Endothelial cell of umbilical vein (primary cell): ENCODE results near the gene KLHL1. TPM values are rescaled to one million over a fixed set of nuclear protein-coding genes. Genes with fewer than 3 reads are reported as not detected.

Source experiments
- BruUV-seq: library from RNA; stranded (reverse); fragments of 400-500 nt; replicated peaks from 2 replicates; lab custom pipeline; 2021; lab: Mats Ljungman, UMichigan
- CTCF ChIA-PET: fragments of 300-600, 350-600 bp; sonication (Branson Sonifier 250); formaldehyde crosslinking; loops from one replicate; lab custom pipeline; 2021; ENCODE audit warnings: antibody characterized with exemption, inconsistent platforms; lab: Charles Lee
- POLR2A ChIA-PET: fragments of 300-600, 350-600 bp; sonication (Branson Sonifier 250); formaldehyde crosslinking; loops from one replicate; lab custom pipeline; 2021; ENCODE audit warnings: antibody characterized with exemption, inconsistent platforms; lab: Charles Lee
- DNase-seq: peaks from one replicate; pipeline ENCODE4 v3.0.0-alpha.2; 2011; ENCODE audit warnings: low read depth, low spot score
- FAIRE-seq: peaks from 2 replicates; lab custom pipeline; 2011; peaks lifted over from hg19 to GRCh38; lab: Jason Lieb, UNC
- H2AFZ ChIP-seq: 2 replicates; pipeline ENCODE4 v1.6.0; 2012; ENCODE audit warnings: low read depth, low read length, control low read depth, inconsistent platforms
- H3K27ac ChIP-seq: 2 replicates; pipeline ENCODE4 v1.5.1; 2011; ENCODE audit warnings: low read depth, mild to moderate bottlenecking, control low read depth, low read length, moderate library complexity; ENCODE audit not compliant: insufficient read depth
- H3K27me3 ChIP-seq, 2 experiments: 2 replicates each; pipeline versions ENCODE4 v1.6.0 to v1.6.1; 2011; ENCODE audit warnings: low read length in 2 of 2, mixed read lengths in 1 of 2; ENCODE audit not compliant: control insufficient read depth in 2 of 2, insufficient read depth in 2 of 2
- H3K36me3 ChIP-seq, 2 experiments: 2 replicates in 1 of 2; 3 replicates in 1 of 2; pipeline ENCODE4 v1.5.1; 2011; ENCODE audit warnings: low read length in 2 of 2, mild to moderate bottlenecking in 1 of 2, moderate library complexity in 1 of 2; ENCODE audit not compliant: control insufficient read depth in 2 of 2, insufficient read depth in 2 of 2; ENCODE audit errors: extremely low read depth in 1 of 2
- H3K4me1 ChIP-seq: 3 replicates; pipeline ENCODE4 v1.5.1; 2011; ENCODE audit warnings: mild to moderate bottlenecking, low read length; ENCODE audit not compliant: control insufficient read depth, insufficient read depth; ENCODE audit errors: extremely low read depth
- H3K4me2 ChIP-seq: 2 replicates; pipeline ENCODE4 v1.6.1; 2011; ENCODE audit warnings: low read length, control low read depth, mixed read lengths; ENCODE audit not compliant: insufficient read depth
- H3K4me3 ChIP-seq, 3 experiments: fragments of 200-600 bp in 1 of 3; sonication (generic), shearing (Covaris generic) in 1 of 3; replicated peaks in 1 of 3; 2 replicates each; pipeline ENCODE4 v1.5.1; 2011 to 2016; ENCODE audit warnings: control low read depth in 3 of 3, low read length in 3 of 3, mild to moderate bottlenecking in 2 of 3, inconsistent platforms in 1 of 3, low read depth in 1 of 3, moderate library complexity in 1 of 3; ENCODE audit not compliant: insufficient read depth in 1 of 3
- H3K79me2 ChIP-seq: 2 replicates; pipeline ENCODE4 v1.6.0; 2012; ENCODE audit warnings: low read length, inconsistent platforms; ENCODE audit not compliant: control insufficient read depth, insufficient read depth
- H3K9ac ChIP-seq: replicated peaks from 2 replicates; pipeline ENCODE3; 2011; ENCODE audit warnings: low read length, control low read depth; ENCODE audit not compliant: insufficient read depth; ENCODE audit errors: extremely low read depth
- H3K9me1 ChIP-seq: replicated peaks from 3 replicates; pipeline ENCODE4 v1.6.0; 2011; ENCODE audit warnings: mild to moderate bottlenecking, low read length; ENCODE audit not compliant: control insufficient read depth, insufficient read depth; ENCODE audit errors: extremely low read depth
- H3K9me3 ChIP-seq: replicated peaks from 2 replicates; pipeline ENCODE4 v1.5.1; 2012; ENCODE audit warnings: low read length, inconsistent platforms; ENCODE audit not compliant: control insufficient read depth, insufficient read depth
- H4K20me1 ChIP-seq: replicated peaks from 2 replicates; pipeline ENCODE3; 2011; ENCODE audit warnings: mild to moderate bottlenecking, low read length; ENCODE audit not compliant: control insufficient read depth, insufficient read depth; ENCODE audit errors: extremely low read depth
- CTCF ChIP-seq, 2 donors: IDR thresholded peaks; 1 replicate in 1 of 2; 2 replicates in 1 of 2; pipeline ENCODE4 v1.5.1; 2011; ENCODE audit warnings: low read length in 2 of 2, mild to moderate bottlenecking in 2 of 2, moderate library complexity in 2 of 2, control low read depth in 1 of 2, inconsistent platforms in 1 of 2, low read depth in 1 of 2; ENCODE audit not compliant: insufficient read depth in 1 of 2; ENCODE audit errors: extremely low read depth in 1 of 2
- EZH2 ChIP-seq: IDR thresholded peaks from 2 replicates; pipeline ENCODE4 v1.6.1; 2012; ENCODE audit warnings: borderline replicate concordance, low read depth, mild to moderate bottlenecking, moderate library complexity, low read length, inconsistent platforms; ENCODE audit not compliant: severe bottlenecking
- FOS ChIP-seq: IDR thresholded peaks from 2 replicates; pipeline ENCODE4 v1.6.1; 2011; ENCODE audit warnings: mild to moderate bottlenecking, low read length, moderate library complexity, borderline replicate concordance; ENCODE audit not compliant: insufficient read depth
- GATA2 ChIP-seq: IDR thresholded peaks from 2 replicates; pipeline ENCODE4 v1.7.0; 2011; ENCODE audit warnings: low read depth, mild to moderate bottlenecking, moderate library complexity, mixed read lengths, low read length; ENCODE audit not compliant: insufficient read length, insufficient read depth
- JUN ChIP-seq: IDR thresholded peaks from 2 replicates; pipeline ENCODE4 v1.6.1; 2011; ENCODE audit warnings: borderline replicate concordance, low read depth; ENCODE audit not compliant: insufficient read length, insufficient read depth
- MAX ChIP-seq: IDR thresholded peaks from 2 replicates; pipeline ENCODE4 v1.6.1; 2011; ENCODE audit not compliant: insufficient read depth, insufficient read length
- MYC ChIP-seq: IDR thresholded peaks from one replicate; pipeline ENCODE4 v1.6.1; 2011; ENCODE audit warnings: mild to moderate bottlenecking, low read depth, low read length
- POLR2A ChIP-seq: IDR thresholded peaks from 2 replicates; pipeline ENCODE4 v1.6.1; 2012; ENCODE audit warnings: low read depth, mild to moderate bottlenecking, control low read depth, low read length
- POLR2AphosphoS5 ChIP-seq: IDR thresholded peaks from 2 replicates; pipeline ENCODE4 v1.6.1; 2012; ENCODE audit warnings: low read depth, mild to moderate bottlenecking, control low read depth, low read length, moderate library complexity; ENCODE audit not compliant: insufficient read depth
- dilution Hi-C: fragments of 300-500 bp; cut with MboI; formaldehyde crosslinking; loops from one replicate; pipeline ENCODE4 v1.15.0; 2019; ENCODE audit warnings: low sequenced_read_pairs; ENCODE audit not compliant: extremely low pct_ligation_motif_present
- intact Hi-C: fragments of 100-400 bp; cut with micrococcal nuclease; formaldehyde crosslinking; loops from one replicate; pipeline ENCODE4 v1.10.0; 2022
- polyA plus RNA-seq, 4 experiments: library from polyadenylated mRNA; depleted of rRNA in 3 of 4; stranded (reverse) in 3 of 4; unstranded in 1 of 4; fragments of >200 nt; gene quantifications; 2 replicates each; pipeline versions ENCODE4 v1.2.1 to v1.2.3, GENCODE V29; 2011 to 2012; ENCODE audit warnings: missing spikeins in 1 of 4
- total RNA-seq: library from RNA; stranded (reverse); gene quantifications from 2 replicates; pipeline ENCODE4 v1.2.3, GENCODE V29; 2021

KLHL1 gene
- total and polyA plus RNA-seq, 2 donors (not counting 3 experiments of a cell fraction or from before 2014, with no cell fraction given), result not detected

GRCh38 chr13:70107498-70108281 lies 562 bp downstream of the KLHL1 start, which contains the start of gene ATXN8OS:
Gene ATXN8OS, plus strand, starts transcription at chr13:70107826.
- ChIA-PET POLR2A (no interaction called here), CTCF (no interaction called here)
- dilution Hi-C loops, result no loop called here
- Histone ChIP-seq H3K9me1 (no peaks in the 10 kb centered on the region), H4K20me1 (no peaks in the 10 kb centered on the region), H3K79me2 (no peaks in the 10 kb centered on the region), H3K9me3 (no peaks in the 10 kb centered on the region), H3K27ac (no peak within 1 kb of the TSS), H3K4me1 (no peaks in the 10 kb centered on the region), H3K9ac (no peak within 1 kb of the TSS), H2AFZ (peak within 1 kb of the TSS; percentile 20), H3K27me3 (peaks cover 5 to 12% of the 10 kb centered on the region in 2 experiments), H3K4me3 (no peak within 1 kb of the TSS), H3K4me2 (no peak within 1 kb of the TSS), H3K36me3 (no peaks in the 10 kb centered on the region)
- TF ChIP-seq CTCF (IDR thresholded peaks at IDR 0.05; ENCODE audit: extremely low read depth in 1 of 2, insufficient read depth in 1 of 2, low read depth in 1 of 2, low read length in 2 of 2), result no peak
- TF ChIP-seq MAX, result no peak
- TF ChIP-seq EZH2, result no peak
- no peak for TF ChIP-seq GATA2
- TF ChIP-seq MYC, result no peak
- TF ChIP-seq POLR2AphosphoS5, result no peak
- no peak for TF ChIP-seq POLR2A
- no peak for TF ChIP-seq JUN
- no peak for TF ChIP-seq FOS
- intact Hi-C loops, result no loop called here
- DNase-seq, result no peak
- no TSS peak for BruUV-seq
- no peak for FAIRE-seq
